ENCODE results near the gene CSNK1G2. TPM values are rescaled to one million over a fixed set of nuclear protein-coding genes. Genes with fewer than 3 reads are reported as not detected.

CSNK1G2 gene
- total and polyA plus RNA-seq, 2 of the 13 experiments (the other 11 are each of a cell fraction or from before 2014, with no cell fraction given), result 53.8 to 72.5 TPM

- TF ChIP-seq SNRNP70 (IDR thresholded peaks at IDR 0.05; ENCODE audit: low read depth, low read length) (no peak), ZNF557 (CRISPR knock-in tag; IDR thresholded peaks at IDR 0.05) (no peak), PLSCR1 (CRISPR knock-in tag; IDR thresholded peaks at IDR 0.05; ENCODE audit: borderline replicate concordance) (no peak), ARHGAP35 (CRISPR knock-in tag; IDR thresholded peaks at IDR 0.05; ENCODE audit: borderline replicate concordance) (no peak), ZC3H4 (CRISPR knock-in tag; IDR thresholded peaks at IDR 0.05; ENCODE audit: borderline replicate concordance) (no peak), MAF1 (CRISPR knock-in tag; IDR thresholded peaks at IDR 0.05; ENCODE audit: borderline replicate concordance) (no peak), FOXJ3 (CRISPR knock-in tag; IDR thresholded peaks at IDR 0.05; ENCODE audit: borderline replicate concordance) (no peak), ZNF124 (CRISPR knock-in tag; IDR thresholded peaks at IDR 0.05) (no peak), BCL3 (CRISPR knock-in tag; IDR thresholded peaks at IDR 0.05) (no peak), HNRNPUL1 (IDR thresholded peaks at IDR 0.05; ENCODE audit: low read depth, low read length) (no peak), ZNF276 (CRISPR knock-in tag; IDR thresholded peaks at IDR 0.05; ENCODE audit: low read depth) (no peak), BRD4 (CRISPR knock-in tag; IDR thresholded peaks at IDR 0.05) (no peak), ZNF670 (CRISPR knock-in tag; IDR thresholded peaks at IDR 0.05; ENCODE audit: borderline replicate concordance) (no peak), KLF11 (CRISPR knock-in tag; IDR thresholded peaks at IDR 0.05) (no peak), EP300 (IDR thresholded peaks at IDR 0.05; ENCODE audit: low read depth in 2 of 2, low read length in 2 of 2) (peak in 1 of 2 experiments; percentile 53; a peak in 2 of 4 replicates), EP300 (CRISPR knock-in tag; IDR thresholded peaks at IDR 0.05; ENCODE audit: borderline replicate concordance) (peak; percentile 26; the same call in 1 of the 2 replicates), CBFB (CRISPR knock-in tag; IDR thresholded peaks at IDR 0.05) (peak; percentile 69; the same call in 1 of the 2 replicates), ZHX1 (CRISPR knock-in tag; IDR thresholded peaks at IDR 0.05; ENCODE audit: low read depth) (no peak), RELA (CRISPR knock-in tag; IDR thresholded peaks at IDR 0.05) (no peak), ZNF264 (CRISPR knock-in tag; IDR thresholded peaks at IDR 0.05) (no peak)
- TF ChIP-seq, protein P1, sequence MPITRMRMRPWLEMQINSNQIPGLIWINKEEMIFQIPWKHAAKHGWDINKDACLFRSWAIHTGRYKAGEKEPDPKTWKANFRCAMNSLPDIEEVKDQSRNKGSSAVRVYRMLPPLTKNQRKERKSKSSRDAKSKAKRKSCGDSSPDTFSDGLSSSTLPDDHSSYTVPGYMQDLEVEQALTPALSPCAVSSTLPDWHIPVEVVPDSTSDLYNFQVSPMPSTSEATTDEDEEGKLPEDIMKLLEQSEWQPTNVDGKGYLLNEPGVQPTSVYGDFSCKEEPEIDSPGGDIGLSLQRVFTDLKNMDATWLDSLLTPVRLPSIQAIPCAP (CRISPR knock-in tag; IDR thresholded peaks at IDR 0.05; ENCODE audit: low read depth), result no peak
- TF ChIP-seq, protein P2, sequence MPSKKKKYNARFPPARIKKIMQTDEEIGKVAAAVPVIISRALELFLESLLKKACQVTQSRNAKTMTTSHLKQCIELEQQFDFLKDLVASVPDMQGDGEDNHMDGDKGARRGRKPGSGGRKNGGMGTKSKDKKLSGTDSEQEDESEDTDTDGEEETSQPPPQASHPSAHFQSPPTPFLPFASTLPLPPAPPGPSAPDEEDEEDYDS (CRISPR knock-in tag; IDR thresholded peaks at IDR 0.05), result peak; percentile 71
Observed at GRCh38 chr19:1905110-1905862, 35.7 kb upstream of the CSNK1G2 start, which contains the start of the genes ADAT3 and SCAMP4 (continued).
